PFSK-1 (cell line): ENCODE data around the gene DLG3.

Experiments used
- FOXP2 ChIP-seq: optimal IDR thresholded peaks from 2 replicates; pipeline ENCODE3; 2011; ENCODE audit warnings: borderline replicate concordance, control low read depth, inconsistent platforms; ENCODE audit not compliant: insufficient read depth; ENCODE audit errors: extremely low read length, extremely low read depth
- POLR2AphosphoS5 ChIP-seq: IDR thresholded peaks from 2 replicates; pipeline ENCODE4 v1.6.1; 2012; ENCODE audit warnings: low read depth, mild to moderate bottlenecking, control low read depth, low read length, moderate library complexity
- SIN3A ChIP-seq: IDR thresholded peaks from 2 replicates; pipeline ENCODE4 v1.6.1; 2012; ENCODE audit warnings: mild to moderate bottlenecking, low read length, moderate library complexity, borderline replicate concordance; ENCODE audit not compliant: insufficient read depth
- TAF1 ChIP-seq: IDR thresholded peaks from 2 replicates; pipeline ENCODE4 v1.6.1; 2012; ENCODE audit warnings: low read length, control low read depth, borderline replicate concordance; ENCODE audit not compliant: insufficient read depth
- TF ChIP-seq, protein P1 (sequence below), 2 experiments: IDR thresholded peaks; 2 replicates each; pipeline versions ENCODE4 v1.6.1 to v1.8.0; 2011 to 2012; ENCODE audit warnings: low read depth in 2 of 2, low read length in 2 of 2, control low read depth in 1 of 2, inconsistent platforms in 1 of 2, mild to moderate bottlenecking in 1 of 2, moderate library complexity in 1 of 2; ENCODE audit not compliant: insufficient read depth in 1 of 2

Gene DLG3

DNA sequence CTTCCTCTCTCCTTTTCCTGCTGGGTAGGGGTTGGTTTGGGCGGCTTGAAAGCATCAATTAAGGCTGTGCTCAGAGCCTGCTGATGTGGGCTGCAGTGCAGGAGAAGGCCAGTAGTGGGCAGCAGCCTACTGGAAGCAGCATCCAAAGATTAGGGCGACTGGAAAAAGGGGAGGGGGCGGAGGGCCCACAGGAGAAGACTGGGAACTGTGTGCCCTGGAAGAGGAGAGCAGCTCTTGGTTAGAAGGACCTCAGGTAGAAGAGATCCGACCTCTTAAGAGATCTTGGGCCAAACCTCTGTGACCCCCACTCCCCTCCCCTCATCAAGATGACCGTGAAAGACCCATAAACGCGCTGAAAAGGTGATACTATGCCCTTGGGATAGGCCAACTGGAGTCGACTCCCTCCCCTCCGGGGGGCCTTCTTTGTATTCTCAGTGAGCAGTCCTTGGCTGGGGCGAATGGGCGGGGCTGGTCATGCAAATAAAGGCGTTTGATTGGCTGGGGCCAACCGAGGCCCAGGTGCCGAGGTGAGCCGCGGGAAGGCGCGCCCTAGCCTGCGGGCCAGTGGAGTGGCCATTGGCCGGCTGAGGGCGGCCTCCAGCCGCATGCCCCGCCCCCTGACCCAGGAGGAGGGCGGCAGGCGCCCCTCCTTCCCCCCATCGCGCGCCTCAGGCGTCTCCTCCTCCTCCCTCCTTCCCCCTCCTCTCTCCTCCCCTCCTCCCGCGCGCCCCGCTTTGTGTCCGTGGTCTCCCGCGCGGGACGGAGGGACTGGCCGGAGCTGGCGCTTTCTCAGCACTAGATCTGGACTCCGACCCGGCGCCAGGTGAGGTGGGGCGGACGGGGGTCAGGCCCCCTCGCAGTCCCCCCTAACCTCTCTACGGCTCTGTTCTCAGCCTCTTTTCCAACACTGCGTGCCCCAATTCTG, 10.1 kb downstream of the DLG3 start:
- TF ChIP-seq FOXP2, result no peak
- TF ChIP-seq SIN3A, result no peak
- no peak for TF ChIP-seq POLR2AphosphoS5

- TF ChIP-seq SIN3A (no peak), FOXP2 (no peak), TAF1 (no peak), POLR2AphosphoS5 (no peak)
- TF ChIP-seq, protein P1, sequence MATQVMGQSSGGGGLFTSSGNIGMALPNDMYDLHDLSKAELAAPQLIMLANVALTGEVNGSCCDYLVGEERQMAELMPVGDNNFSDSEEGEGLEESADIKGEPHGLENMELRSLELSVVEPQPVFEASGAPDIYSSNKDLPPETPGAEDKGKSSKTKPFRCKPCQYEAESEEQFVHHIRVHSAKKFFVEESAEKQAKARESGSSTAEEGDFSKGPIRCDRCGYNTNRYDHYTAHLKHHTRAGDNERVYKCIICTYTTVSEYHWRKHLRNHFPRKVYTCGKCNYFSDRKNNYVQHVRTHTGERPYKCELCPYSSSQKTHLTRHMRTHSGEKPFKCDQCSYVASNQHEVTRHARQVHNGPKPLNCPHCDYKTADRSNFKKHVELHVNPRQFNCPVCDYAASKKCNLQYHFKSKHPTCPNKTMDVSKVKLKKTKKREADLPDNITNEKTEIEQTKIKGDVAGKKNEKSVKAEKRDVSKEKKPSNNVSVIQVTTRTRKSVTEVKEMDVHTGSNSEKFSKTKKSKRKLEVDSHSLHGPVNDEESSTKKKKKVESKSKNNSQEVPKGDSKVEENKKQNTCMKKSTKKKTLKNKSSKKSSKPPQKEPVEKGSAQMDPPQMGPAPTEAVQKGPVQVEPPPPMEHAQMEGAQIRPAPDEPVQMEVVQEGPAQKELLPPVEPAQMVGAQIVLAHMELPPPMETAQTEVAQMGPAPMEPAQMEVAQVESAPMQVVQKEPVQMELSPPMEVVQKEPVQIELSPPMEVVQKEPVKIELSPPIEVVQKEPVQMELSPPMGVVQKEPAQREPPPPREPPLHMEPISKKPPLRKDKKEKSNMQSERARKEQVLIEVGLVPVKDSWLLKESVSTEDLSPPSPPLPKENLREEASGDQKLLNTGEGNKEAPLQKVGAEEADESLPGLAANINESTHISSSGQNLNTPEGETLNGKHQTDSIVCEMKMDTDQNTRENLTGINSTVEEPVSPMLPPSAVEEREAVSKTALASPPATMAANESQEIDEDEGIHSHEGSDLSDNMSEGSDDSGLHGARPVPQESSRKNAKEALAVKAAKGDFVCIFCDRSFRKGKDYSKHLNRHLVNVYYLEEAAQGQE (IDR thresholded peaks at IDR 0.05; ENCODE audit: insufficient read depth in 1 of 2, low read depth in 2 of 2, low read length in 2 of 2), result no peak
Measured at GRCh38 chrX:70455366-70456202, 10.9 kb downstream of the DLG3 start.

DNA sequence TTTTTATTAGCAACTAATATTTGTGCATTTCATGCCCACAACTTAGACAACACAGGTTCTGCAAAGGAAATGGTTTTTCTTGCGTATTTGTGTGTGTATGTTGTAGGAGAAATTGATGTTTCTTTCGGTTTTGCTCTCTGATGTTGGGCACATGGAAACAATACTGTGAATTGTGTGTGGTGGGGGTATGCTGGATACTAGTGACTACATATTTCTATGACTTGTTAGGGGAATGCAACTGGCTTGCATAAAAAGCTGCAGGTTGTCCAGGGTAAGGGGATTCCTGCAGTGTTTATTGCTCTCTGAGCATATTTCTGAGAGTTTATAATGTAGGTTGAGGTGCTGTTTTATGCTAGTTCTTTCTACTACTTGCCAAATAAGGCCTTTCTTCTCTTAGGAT, 11.6 kb downstream of the DLG3 start:
- TF ChIP-seq, protein P1 (IDR thresholded peaks at IDR 0.05; ENCODE audit: insufficient read depth in 1 of 2, low read depth in 2 of 2, low read length in 2 of 2), result no peak
- TF ChIP-seq TAF1, result no peak
- TF ChIP-seq SIN3A, result no peak
- TF ChIP-seq FOXP2, result no peak
- TF ChIP-seq POLR2AphosphoS5, result no peak

DNA sequence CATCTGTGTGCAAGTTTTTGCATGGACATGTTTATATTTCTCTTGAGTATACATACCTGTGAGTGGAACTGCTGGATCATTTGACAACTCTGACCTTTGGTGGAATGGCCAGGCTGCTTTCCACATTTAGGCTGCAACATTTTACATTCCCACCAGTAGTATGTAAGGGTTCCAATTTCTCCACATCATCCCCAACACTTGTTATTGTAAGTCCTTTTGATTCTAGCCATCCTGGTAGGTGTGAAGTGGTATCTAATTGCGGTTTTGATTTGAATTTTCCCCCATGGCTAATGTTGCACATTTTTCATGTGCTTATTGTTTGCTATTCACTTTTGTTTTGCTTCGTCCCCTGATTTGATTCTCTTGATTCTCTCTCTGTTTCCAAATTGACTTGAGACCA, 16.4 kb downstream of the DLG3 start:
- TF ChIP-seq TAF1 (no peak), FOXP2 (no peak), SIN3A (no peak), POLR2AphosphoS5 (no peak)
- TF ChIP-seq, protein P1 (IDR thresholded peaks at IDR 0.05; ENCODE audit: insufficient read depth in 1 of 2, low read depth in 2 of 2, low read length in 2 of 2), result no peak

DNA sequence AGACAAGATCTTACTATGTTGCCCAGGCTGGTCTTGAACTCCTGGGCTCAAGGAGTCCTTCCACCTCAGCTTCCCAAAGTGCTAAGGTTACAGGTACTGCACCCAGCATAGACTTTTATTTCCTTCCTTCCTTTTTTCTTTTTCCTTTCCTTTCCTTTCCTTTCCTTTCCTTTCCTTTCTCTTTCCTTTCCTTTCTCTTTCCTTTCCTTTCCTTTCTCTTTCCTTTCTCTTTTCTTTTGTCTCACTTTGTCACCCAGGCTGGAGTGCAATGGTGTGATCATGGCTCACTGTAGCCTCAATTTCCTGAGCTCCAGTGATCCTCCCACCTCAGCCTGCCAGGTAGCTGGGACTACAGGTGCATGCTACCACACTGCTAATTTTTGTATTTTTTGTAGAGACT, 19.4 kb downstream of the DLG3 start:
- TF ChIP-seq POLR2AphosphoS5, result no peak
- TF ChIP-seq TAF1, result no peak
- TF ChIP-seq, protein P1 (IDR thresholded peaks at IDR 0.05; ENCODE audit: insufficient read depth in 1 of 2, low read depth in 2 of 2, low read length in 2 of 2), result no peak
- TF ChIP-seq FOXP2, result no peak
- no peak for TF ChIP-seq SIN3A
